ENCODE data around the gene ACSBG1. TPM values are rescaled to one million over a fixed set of nuclear protein-coding genes. Genes with fewer than 3 reads are reported as not detected.
"Not testable (repeated sequence)": the region's sequence is repeated elsewhere in the genome, so short reads cannot be mapped to it uniquely, and the experiment has no call there.

The ACSBG1 gene
- total RNA-seq, 5 donors from 2014 or later (not counting 1 experiment from before 2014, with no cell fraction given), result not detected

DNA sequence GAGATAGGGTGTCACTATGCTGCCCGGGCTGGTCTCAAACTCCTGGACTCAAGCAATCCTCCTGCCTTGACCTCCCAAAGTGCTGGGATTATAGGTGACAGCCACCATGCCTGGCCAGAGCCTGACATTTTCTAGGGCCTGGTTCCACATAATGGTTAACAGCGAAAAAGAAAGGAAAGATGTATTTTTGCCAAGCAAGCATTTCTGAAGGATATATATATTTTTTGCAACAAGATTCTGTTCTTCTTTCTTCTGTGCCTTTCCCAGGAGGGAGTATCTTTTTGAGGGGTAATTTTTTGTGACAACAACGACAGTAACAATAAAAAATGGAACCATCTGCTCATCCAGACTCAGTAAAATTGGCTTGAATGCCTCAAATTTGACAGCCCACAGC is 21.7 kb upstream of the ACSBG1 start:
- Mint-ChIP-seq H3K4me1 (no peaks in the 10 kb centered on the region), H3K4me3 (no peak overlapping the region), H3K9me3 (no peaks in the 10 kb centered on the region), H3K27me3 (no peaks in the 10 kb centered on the region), H3K36me3 (no peaks in the 10 kb centered on the region), H3K27ac (no peak overlapping the region)
- H3K4me3 ChIP-seq (ENCODE audit: control insufficient read depth in 1 of 2, extremely low read depth in 1 of 2, low read length in 1 of 2), result no peak overlapping the region
- no peak overlapping the region for H3K27ac ChIP-seq (ENCODE audit: low read length)
- ATAC-seq (replicated peaks in 1 of 4) (no peak), DNase-seq (no peak)
- WGBS (ENCODE audit: insufficient coverage), result no CpG with 5 or more reads among the region's 3 CpGs
- peaks cover 0 to 13% of the 10 kb centered on the region in 2 experiments for H3K27me3 ChIP-seq (replicated peaks in 1 of 2; ENCODE audit: control insufficient read depth in 2 of 2, extremely low read depth in 1 of 2, insufficient read depth in 2 of 2, low read length in 1 of 2)
- no peaks in the 10 kb centered on the region for H3K36me3 ChIP-seq (ENCODE audit: control insufficient read depth in 2 of 2, extremely low read depth in 1 of 2, insufficient read depth in 1 of 2, low read length in 1 of 2)
- H3K4me1 ChIP-seq (ENCODE audit: control insufficient read depth in 1 of 2, extremely low read depth in 1 of 2, insufficient read depth in 2 of 2, low read length in 2 of 2), result no peaks in the 10 kb centered on the region
- no peaks in the 10 kb centered on the region for H3K9me3 ChIP-seq
- ChIA-PET POLR2A (no interaction called here), CTCF (no interaction called here)

DNA sequence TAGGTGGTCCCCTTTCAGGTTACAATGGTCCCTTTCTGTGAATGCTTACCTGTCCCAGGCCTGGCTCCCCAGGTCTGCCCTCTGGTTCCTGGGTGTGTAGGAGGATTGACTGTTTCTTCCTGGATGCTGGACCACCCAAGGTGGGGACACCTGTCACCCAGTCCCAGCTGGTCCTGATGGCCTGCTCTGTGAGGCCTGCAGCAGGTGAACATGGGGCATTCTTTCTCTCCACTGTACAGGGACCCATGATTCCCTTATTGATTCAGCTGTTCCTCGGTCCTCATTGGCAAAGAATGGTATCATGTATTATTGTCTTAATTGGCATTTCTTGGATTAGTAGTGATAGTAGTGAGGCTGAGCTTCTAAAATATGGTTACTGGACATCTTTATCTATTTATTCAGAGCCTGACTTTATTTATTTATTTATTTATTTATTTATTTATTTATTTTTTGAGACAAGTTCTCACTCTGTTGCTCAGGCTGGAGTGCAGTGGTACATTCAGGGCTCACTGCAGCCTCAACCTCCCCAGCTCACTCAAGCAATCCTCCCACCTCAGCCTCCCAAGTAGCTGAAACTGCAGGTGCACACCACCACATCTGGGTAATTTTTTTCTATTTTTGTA is 21.2 kb upstream of the ACSBG1 start:
- Histone ChIP-seq H3K36me3 (ENCODE audit: control insufficient read depth in 2 of 2, extremely low read depth in 1 of 2, insufficient read depth in 1 of 2, low read length in 1 of 2) (no peaks in the 10 kb centered on the region), H3K27ac (ENCODE audit: low read length) (no peak overlapping the region), H3K4me3 (ENCODE audit: control insufficient read depth in 1 of 2, extremely low read depth in 1 of 2, low read length in 1 of 2) (no peak overlapping the region), H3K4me1 (ENCODE audit: control insufficient read depth in 1 of 2, extremely low read depth in 1 of 2, insufficient read depth in 2 of 2, low read length in 2 of 2) (no peaks in the 10 kb centered on the region), H3K9me3 (no peaks in the 10 kb centered on the region), H3K27me3 (replicated peaks in 1 of 2; ENCODE audit: control insufficient read depth in 2 of 2, extremely low read depth in 1 of 2, insufficient read depth in 2 of 2, low read length in 1 of 2) (peaks cover 0 to 15% of the 10 kb centered on the region in 2 experiments)
- no peaks in the 10 kb centered on the region for H3K27me3 Mint-ChIP-seq
- no peak overlapping the region for H3K27ac Mint-ChIP-seq
- ChIA-PET CTCF (no interaction called here), POLR2A (interaction anchor here in 1 of 2 donors (0.7 kb wide), 1 partner anchor 244 kb away, joined by 5 read pairs; no protein-coding TSS in a partner anchor)
- H3K36me3 Mint-ChIP-seq, result no peaks in the 10 kb centered on the region
- H3K4me3 Mint-ChIP-seq, result no peak overlapping the region
- ATAC-seq (replicated peaks in 1 of 4) (no peak), DNase-seq (no peak)
- H3K4me1 Mint-ChIP-seq, result no peaks in the 10 kb centered on the region
- no peaks in the 10 kb centered on the region for H3K9me3 Mint-ChIP-seq
- WGBS (ENCODE audit: insufficient coverage), result no CpG with 5 or more reads among the region's 1 CpG

DNA sequence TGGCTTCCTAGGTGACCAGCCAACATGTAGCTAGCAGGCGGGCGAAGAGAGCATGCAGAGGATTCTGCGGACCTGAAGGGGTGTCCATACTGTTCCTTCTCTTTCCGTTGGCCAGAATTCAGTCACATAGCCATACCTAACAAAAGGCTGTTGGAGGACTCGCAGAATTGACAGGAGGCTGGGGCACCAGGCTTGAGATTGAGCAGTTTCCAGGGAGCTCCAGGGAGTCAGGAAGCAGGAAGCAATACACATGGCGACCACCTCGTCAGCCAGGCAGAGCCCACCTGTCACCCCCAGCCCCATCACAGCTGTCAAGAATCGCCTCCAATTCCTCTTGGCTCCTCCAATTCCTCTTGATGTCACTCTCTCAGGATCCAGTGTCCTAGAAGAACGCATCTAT is 16.8 kb upstream of the ACSBG1 start:
- WGBS (ENCODE audit: insufficient coverage), result 75% methylated on average over 9 of the region's 9 CpGs
- Histone ChIP-seq H3K4me1 (ENCODE audit: control insufficient read depth in 1 of 2, extremely low read depth in 1 of 2, insufficient read depth in 2 of 2, low read length in 2 of 2) (no peaks in the 10 kb centered on the region), H3K4me3 (ENCODE audit: control insufficient read depth in 1 of 2, extremely low read depth in 1 of 2, low read length in 1 of 2) (no peak overlapping the region), H3K27me3 (replicated peaks in 1 of 2; ENCODE audit: control insufficient read depth in 2 of 2, extremely low read depth in 1 of 2, insufficient read depth in 2 of 2, low read length in 1 of 2) (peaks cover 0 to 9% of the 10 kb centered on the region in 2 experiments), H3K36me3 (ENCODE audit: control insufficient read depth in 2 of 2, extremely low read depth in 1 of 2, insufficient read depth in 1 of 2, low read length in 1 of 2) (no peaks in the 10 kb centered on the region), H3K9me3 (no peaks in the 10 kb centered on the region), H3K27ac (ENCODE audit: low read length) (no peak overlapping the region)
- CTCF ChIA-PET, result interaction anchor here in 1 of 2 donors (0.5 kb wide), 1 partner anchor 12 kb away, joined by 4 read pairs; no protein-coding TSS in a partner anchor
- no peak for DNase-seq
- Mint-ChIP-seq H3K4me3 (no peak overlapping the region), H3K27me3 (no peaks in the 10 kb centered on the region), H3K9me3 (no peaks in the 10 kb centered on the region), H3K27ac (no peak overlapping the region), H3K36me3 (no peaks in the 10 kb centered on the region), H3K4me1 (no peaks in the 10 kb centered on the region)
- POLR2A ChIA-PET, result no interaction called here
- ATAC-seq (replicated peaks in 1 of 4), result no peak

DNA sequence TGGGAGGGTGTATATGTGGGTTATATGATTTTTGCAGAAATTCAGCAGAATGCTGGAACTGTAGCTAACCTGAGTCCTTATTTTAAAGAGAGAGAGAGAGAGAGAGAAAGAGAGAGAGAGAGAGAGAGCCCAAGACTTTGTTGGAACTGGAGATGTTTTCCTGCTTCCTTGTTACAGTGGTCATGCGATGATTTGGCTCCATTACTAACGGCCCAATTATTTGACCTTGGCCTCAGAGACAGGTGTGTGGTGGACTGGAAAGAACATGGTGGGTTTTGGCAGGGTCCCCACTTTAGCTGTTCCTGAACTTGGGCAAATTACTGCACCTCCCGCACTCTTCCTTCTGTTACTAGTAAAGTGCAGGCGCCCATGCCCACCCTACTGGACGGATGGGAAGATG is 14.8 kb upstream of the ACSBG1 start:
- ATAC-seq (replicated peaks in 1 of 4) (no peak), DNase-seq (no peak)
- H3K36me3 ChIP-seq (ENCODE audit: control insufficient read depth in 2 of 2, extremely low read depth in 1 of 2, insufficient read depth in 1 of 2, low read length in 1 of 2), result no peaks in the 10 kb centered on the region
- no peaks in the 10 kb centered on the region for H3K4me1 ChIP-seq (ENCODE audit: control insufficient read depth in 1 of 2, extremely low read depth in 1 of 2, insufficient read depth in 2 of 2, low read length in 2 of 2)
- H3K27me3 ChIP-seq (replicated peaks in 1 of 2; ENCODE audit: control insufficient read depth in 2 of 2, extremely low read depth in 1 of 2, insufficient read depth in 2 of 2, low read length in 1 of 2), result peaks cover 0 to 9% of the 10 kb centered on the region in 2 experiments
- CTCF ChIA-PET, result no interaction called here
- Mint-ChIP-seq H3K27me3 (no peaks in the 10 kb centered on the region), H3K4me3 (no peak overlapping the region), H3K4me1 (no peaks in the 10 kb centered on the region), H3K27ac (no peak overlapping the region), H3K36me3 (no peaks in the 10 kb centered on the region), H3K9me3 (no peaks in the 10 kb centered on the region)
- POLR2A ChIA-PET, result interaction anchor here in 1 of 2 donors (0.8 kb wide), 1 partner anchor 38 kb away, joined by 3 read pairs; no protein-coding TSS in a partner anchor
- H3K4me3 ChIP-seq (ENCODE audit: control insufficient read depth in 1 of 2, extremely low read depth in 1 of 2, low read length in 1 of 2), result no peak overlapping the region
- 78% methylated on average over 2 of the region's 5 CpGs for WGBS (ENCODE audit: insufficient coverage)
- no peak overlapping the region for H3K27ac ChIP-seq (ENCODE audit: low read length)
- H3K9me3 ChIP-seq, result no peaks in the 10 kb centered on the region

DNA sequence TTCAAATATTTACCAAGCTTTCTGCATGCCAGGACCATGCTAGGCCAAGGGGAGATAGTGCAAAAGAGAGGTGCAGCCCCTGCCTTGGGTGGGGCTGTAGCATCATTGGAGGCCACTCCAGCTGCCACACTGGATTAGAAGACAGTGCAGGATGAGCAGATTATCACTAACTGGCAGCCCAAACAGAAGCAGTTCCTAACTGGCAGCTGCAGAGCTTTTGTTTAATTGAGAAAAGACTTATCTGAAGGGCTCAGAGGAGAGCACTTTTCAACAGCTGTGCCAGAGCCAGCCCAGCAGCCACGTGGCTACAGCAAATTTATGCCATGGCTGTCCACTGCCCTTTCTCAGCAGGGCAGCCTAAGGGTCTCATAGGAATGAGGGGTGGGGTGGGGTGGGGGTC is 13.5 kb upstream of the ACSBG1 start:
- no peaks in the 10 kb centered on the region for H3K27me3 Mint-ChIP-seq
- Histone ChIP-seq H3K4me1 (ENCODE audit: control insufficient read depth in 1 of 2, extremely low read depth in 1 of 2, insufficient read depth in 2 of 2, low read length in 2 of 2) (no peaks in the 10 kb centered on the region), H3K27ac (ENCODE audit: low read length) (no peak overlapping the region), H3K4me3 (ENCODE audit: control insufficient read depth in 1 of 2, extremely low read depth in 1 of 2, low read length in 1 of 2) (no peak overlapping the region), H3K27me3 (replicated peaks in 1 of 2; ENCODE audit: control insufficient read depth in 2 of 2, extremely low read depth in 1 of 2, insufficient read depth in 2 of 2, low read length in 1 of 2) (peaks cover 0 to 8% of the 10 kb centered on the region in 2 experiments), H3K36me3 (ENCODE audit: control insufficient read depth in 2 of 2, extremely low read depth in 1 of 2, insufficient read depth in 1 of 2, low read length in 1 of 2) (no peaks in the 10 kb centered on the region), H3K9me3 (no peaks in the 10 kb centered on the region)
- H3K27ac Mint-ChIP-seq, result no peak overlapping the region
- no peak for ATAC-seq (replicated peaks in 1 of 4)
- WGBS (ENCODE audit: insufficient coverage), result 40% methylated on average over 1 of the region's 1 CpG
- H3K9me3 Mint-ChIP-seq, result no peaks in the 10 kb centered on the region
- no peaks in the 10 kb centered on the region for H3K4me1 Mint-ChIP-seq
- H3K36me3 Mint-ChIP-seq, result no peaks in the 10 kb centered on the region
- no peak for DNase-seq
- no peak overlapping the region for H3K4me3 Mint-ChIP-seq
- ChIA-PET CTCF (interaction anchor here (0.5 to 0.6 kb wide), 2 partner anchors 163 to 1435 kb away, joined by 3 to 4 read pairs; no protein-coding TSS in a partner anchor), POLR2A (no interaction called here)

DNA sequence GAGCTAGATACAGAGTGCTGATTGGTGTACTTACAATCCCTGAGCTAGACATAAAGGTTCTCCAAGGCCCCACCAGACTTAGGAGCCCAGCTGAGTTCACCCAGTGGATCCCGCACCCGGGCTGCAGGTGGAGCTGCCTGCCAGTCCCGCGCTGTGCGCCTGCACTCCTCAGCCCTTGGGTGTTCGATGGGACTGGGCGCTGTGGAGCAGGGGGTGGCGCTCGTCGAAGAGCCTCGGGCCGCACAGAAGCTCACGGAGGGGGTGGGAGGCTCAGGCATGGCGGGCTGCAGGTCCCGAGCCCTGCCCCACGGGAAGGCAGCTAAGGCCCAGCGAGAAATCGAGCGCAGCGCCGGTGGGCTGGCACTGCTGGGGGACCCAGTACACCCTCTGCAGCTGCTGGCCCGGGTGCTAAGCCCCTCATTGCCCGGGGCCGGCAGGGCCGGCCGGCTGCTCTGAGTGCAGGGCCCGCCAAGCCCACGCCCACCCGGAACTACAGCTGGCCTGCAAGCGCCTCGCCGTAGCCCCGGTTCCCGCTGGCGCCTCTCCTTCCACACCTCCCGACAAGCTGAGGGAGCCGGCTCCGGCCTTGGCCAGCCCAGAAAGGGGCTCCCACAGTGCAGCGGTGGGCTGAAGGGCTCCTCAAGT is 11.7 kb upstream of the ACSBG1 start:
- H3K27ac Mint-ChIP-seq; H3K27ac ChIP-seq (ENCODE audit: low read length); ATAC-seq (replicated peaks in 1 of 4); H3K9me3 ChIP-seq; H3K36me3 ChIP-seq (ENCODE audit: control insufficient read depth in 2 of 2, extremely low read depth in 1 of 2, insufficient read depth in 1 of 2, low read length in 1 of 2); H3K4me3 ChIP-seq (ENCODE audit: control insufficient read depth in 1 of 2, extremely low read depth in 1 of 2, low read length in 1 of 2); POLR2A ChIA-PET; H3K27me3 ChIP-seq (replicated peaks in 1 of 2; ENCODE audit: control insufficient read depth in 2 of 2, extremely low read depth in 1 of 2, insufficient read depth in 2 of 2, low read length in 1 of 2); H3K9me3 Mint-ChIP-seq; CTCF ChIA-PET; H3K4me1 Mint-ChIP-seq; H3K27me3 Mint-ChIP-seq; H3K36me3 Mint-ChIP-seq; DNase-seq; H3K4me3 Mint-ChIP-seq; H3K4me1 ChIP-seq (ENCODE audit: control insufficient read depth in 1 of 2, extremely low read depth in 1 of 2, insufficient read depth in 2 of 2, low read length in 2 of 2): not testable (repeated sequence)
- 94% methylated on average over 21 of the region's 39 CpGs for WGBS (ENCODE audit: insufficient coverage)
